Hepatic stellate cell (primary cell): Measurements from ENCODE around the gene OPCML.

Experiments
- DNase-seq: peaks from one replicate; pipeline ENCODE4 v3.0.0; 2011; ENCODE audit warnings: low spot score

The OPCML gene

GRCh38 chr11:133173810-133174412 is 358.4 kb downstream of the OPCML start:
- no peak for DNase-seq

GRCh38 chr11:133172349-133172748 is 360.0 kb downstream of the OPCML start:
- DNase-seq, result no peak

GRCh38 chr11:133171374-133171773 is 360.9 kb downstream of the OPCML start:
- DNase-seq, result no peak

GRCh38 chr11:133168016-133168415 is 364.3 kb downstream of the OPCML start:
- DNase-seq, result no peak

GRCh38 chr11:133166662-133167061 is 365.6 kb downstream of the OPCML start:
- DNase-seq, result no peak

GRCh38 chr11:133164986-133165385 is 367.3 kb downstream of the OPCML start:
- no peak for DNase-seq

- peak; percentile 21 for DNase-seq
These were observed 368.6 kb downstream of the OPCML start for GRCh38 chr11:133163463-133164419.

- no peak for DNase-seq
These were observed 370.1 kb downstream of the OPCML start for GRCh38 chr11:133162227-133162626.

- DNase-seq, result no peak
These were observed 371.5 kb downstream of the OPCML start for GRCh38 chr11:133160754-133161153.

- no peak for DNase-seq
These were observed 375.1 kb downstream of the OPCML start for GRCh38 chr11:133156986-133157745.

GRCh38 chr11:133154781-133155180 is 377.5 kb downstream of the OPCML start:
- DNase-seq, result no peak

- DNase-seq, result no peak
These were observed 378.2 kb downstream of the OPCML start for GRCh38 chr11:133154076-133154475.

- no peak for DNase-seq
These were observed 379.3 kb downstream of the OPCML start for GRCh38 chr11:133153031-133153430.

- no peak for DNase-seq
These were observed 382.6 kb downstream of the OPCML start for GRCh38 chr11:133149698-133150097.

- no peak for DNase-seq
These were observed 384.7 kb downstream of the OPCML start for GRCh38 chr11:133147625-133148024.

- DNase-seq, result no peak
These were observed 385.5 kb downstream of the OPCML start for GRCh38 chr11:133146697-133147306.

GRCh38 chr11:133137939-133138338 is 394.4 kb downstream of the OPCML start:
- DNase-seq, result no peak

- no peak for DNase-seq
These were observed 395.0 kb downstream of the OPCML start for GRCh38 chr11:133137270-133137669.

GRCh38 chr11:133136376-133136775 is 395.9 kb downstream of the OPCML start:
- no peak for DNase-seq

GRCh38 chr11:133134314-133135173 is 397.8 kb downstream of the OPCML start:
- DNase-seq, result peak; percentile 21

- DNase-seq, result no peak
These were observed 398.7 kb downstream of the OPCML start for GRCh38 chr11:133133606-133134005.
